KG1 (cell line): ENCODE data around the gene CFD.

ENCODE experiments used
- DNase-seq: peaks from one replicate; lab custom pipeline; 2025; lab: John Stamatoyannopoulos, UW

CFD gene

GRCh38 chr19:906480-906879, 47.0 kb downstream of the CFD start:
- no peak for DNase-seq

DNA sequence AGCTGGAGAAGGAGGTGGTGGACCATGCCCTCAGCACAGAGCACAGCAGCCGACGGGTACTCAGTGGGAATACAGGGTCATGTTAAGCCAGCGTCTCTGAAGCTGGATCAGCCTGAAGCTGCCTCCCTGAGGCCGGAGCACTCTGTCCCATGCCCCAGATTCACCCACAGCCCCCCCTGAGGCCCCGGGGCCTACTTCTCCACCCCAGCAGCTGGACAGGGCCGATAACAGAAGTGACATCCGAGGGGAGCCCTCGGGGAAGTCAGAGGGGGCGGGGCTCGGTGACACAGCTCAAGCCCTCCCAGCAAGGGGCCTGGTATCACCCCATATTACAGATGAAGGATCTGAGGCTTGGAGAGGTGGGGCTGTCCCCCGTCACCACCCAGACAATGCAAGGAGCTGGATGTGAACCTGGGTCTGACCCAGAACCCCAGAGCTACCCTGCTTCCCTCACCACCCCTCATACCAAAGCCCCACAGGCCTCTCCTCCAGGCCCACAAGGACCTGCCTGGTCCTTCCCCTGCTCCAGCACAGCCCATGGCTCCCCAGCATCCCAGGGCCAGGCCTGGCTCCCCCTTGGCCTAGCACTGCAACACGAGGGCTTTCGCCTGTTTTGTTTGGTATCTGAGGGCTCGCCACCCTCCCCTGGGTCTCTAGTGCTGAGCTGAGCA, 47.9 kb downstream of the CFD start:
- DNase-seq, result no peak

DNA sequence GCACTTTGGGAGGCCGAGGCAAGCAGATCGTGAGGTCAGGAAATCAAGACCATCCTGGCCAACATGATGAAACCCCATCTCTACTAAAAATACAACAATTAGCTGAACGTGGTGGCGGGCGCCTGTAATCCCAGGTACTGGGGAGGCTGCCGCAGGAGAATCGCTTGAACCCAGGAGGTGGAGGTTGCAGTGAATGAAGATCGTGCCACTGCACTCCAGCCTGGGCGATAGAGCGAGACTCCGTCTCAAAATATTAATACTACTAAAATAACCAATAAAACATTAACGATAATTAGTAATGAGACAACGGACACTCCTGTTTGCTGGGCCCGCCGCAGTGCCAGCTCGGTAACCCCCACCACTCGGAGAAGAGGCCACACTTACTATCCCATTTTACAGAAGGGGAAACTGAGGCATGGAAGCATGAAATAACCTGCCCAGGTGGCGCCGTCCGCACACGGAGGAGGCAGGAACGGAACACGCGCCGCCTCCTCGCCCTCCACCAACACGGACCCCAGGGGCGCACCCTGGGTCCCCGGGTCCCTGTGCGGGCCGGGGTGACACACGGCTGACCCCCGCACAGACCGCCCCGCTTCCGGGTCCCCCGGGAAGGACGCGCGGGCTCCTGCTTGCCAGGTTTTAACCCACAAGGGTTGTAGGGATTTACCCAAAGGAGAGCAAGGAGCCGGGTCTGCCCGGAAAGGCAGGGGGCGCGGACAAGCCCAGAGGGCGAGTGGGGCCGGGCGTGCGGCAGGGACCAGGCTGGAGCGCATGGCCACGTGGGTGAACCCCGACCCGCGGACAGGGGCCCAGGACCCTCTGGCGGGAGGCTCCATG, 52.0 kb downstream of the CFD start:
- DNase-seq, result no peak

DNA sequence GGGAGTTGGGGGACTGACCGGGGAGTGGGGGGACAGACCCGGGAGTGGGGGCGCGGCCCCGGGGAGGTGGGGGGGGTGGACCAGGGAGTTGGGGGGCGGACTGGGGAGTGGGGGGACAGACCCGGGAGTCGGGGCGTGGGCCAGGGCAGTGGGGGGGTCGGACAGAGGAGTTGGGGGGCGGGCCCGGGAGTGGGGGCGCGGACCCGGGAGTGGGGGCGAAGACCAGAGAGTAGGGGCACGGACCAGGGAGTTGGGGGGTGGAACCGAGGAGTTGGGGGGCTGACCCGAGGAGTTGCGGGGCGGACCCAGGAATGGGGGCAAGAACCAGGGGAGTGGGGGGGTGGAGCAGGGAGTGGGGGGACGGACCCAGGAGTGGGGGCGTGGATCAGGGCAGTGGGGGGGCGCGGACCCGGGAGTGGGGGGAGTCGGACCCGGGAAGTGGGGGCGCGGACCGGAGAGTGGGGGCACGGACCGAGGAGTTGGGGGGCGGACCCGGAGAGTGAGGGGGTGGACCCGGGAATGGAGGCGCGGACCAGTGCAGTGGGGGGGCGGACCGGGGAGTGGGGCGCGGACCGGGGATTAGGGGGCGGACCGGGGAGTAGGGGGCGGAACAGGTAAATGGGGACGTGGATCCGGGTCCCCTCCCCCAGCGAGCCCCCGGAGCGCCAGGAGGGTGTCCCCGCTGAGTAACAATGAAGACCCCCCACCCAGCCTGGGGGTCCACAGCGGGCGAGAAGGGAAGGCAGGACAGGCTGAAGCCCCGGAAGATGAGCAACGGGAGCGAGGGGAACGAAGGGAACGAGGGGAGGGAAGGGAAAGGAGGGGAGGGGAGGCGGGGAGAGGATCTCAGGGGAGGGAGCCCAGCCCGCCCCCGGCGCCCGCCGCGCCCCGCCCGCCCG, 53.0 kb downstream of the CFD start:
- DNase-seq, result no peak
